Panc1 (cell line): ENCODE results near the gene BICD1. TPM values are rescaled to one million over a fixed set of nuclear protein-coding genes. Genes with fewer than 3 reads are reported as not detected.

Experiments used
- ATAC-seq: fragments of 200-7000 bp; cut with Tn5 transposase; 2 replicates; pipeline ENCODE4 v1.9.1; 2020; ENCODE audit warnings: mild to moderate bottlenecking, moderate library complexity
- BruUV-seq: library from RNA; stranded (reverse); fragments of 400-500 nt; replicated peaks from 2 replicates; lab custom pipeline; 2021; lab: Mats Ljungman, UMichigan
- CTCF ChIA-PET: fragments of 300-600 bp; sonication (Branson Sonifier 250); formaldehyde crosslinking; loops from one replicate; lab custom pipeline; 2022; ENCODE audit warnings: antibody characterized with exemption; lab: Charles Lee
- POLR2A ChIA-PET: fragments of 300-600 bp; sonication (Branson Sonifier 250); formaldehyde crosslinking; loops from one replicate; lab custom pipeline; 2022; ENCODE audit warnings: antibody characterized with exemption; lab: Charles Lee
- DNase-seq: peaks from one replicate; pipeline ENCODE4 v3.0.0-alpha.2; 2010; ENCODE audit warnings: low read depth, low spot score
- H3K27ac ChIP-seq: 2 replicates; pipeline ENCODE4 v1.5.1; 2011; ENCODE audit warnings: mild to moderate bottlenecking, low read length, inconsistent platforms
- H3K27me3 ChIP-seq: fragments of 200-500 bp; sonication (Bioruptor generic); 2 replicates; pipeline ENCODE4 v1.6.0; 2014; ENCODE audit warnings: low read length, inconsistent platforms; ENCODE audit not compliant: control insufficient read depth, insufficient read depth
- H3K36me3 ChIP-seq: fragments of 200-500 bp; sonication (Bioruptor generic); 2 replicates; pipeline ENCODE4 v1.5.1; 2014; ENCODE audit warnings: inconsistent platforms, mild to moderate bottlenecking, low read length, moderate library complexity; ENCODE audit not compliant: control insufficient read depth, insufficient read depth
- H3K4me1 ChIP-seq: 2 replicates; pipeline ENCODE4 v1.5.1; 2011; ENCODE audit warnings: inconsistent platforms, mild to moderate bottlenecking, low read length, moderate library complexity; ENCODE audit not compliant: control insufficient read depth, insufficient read depth
- H3K4me3 ChIP-seq, 2 experiments: 2 replicates each; pipeline ENCODE4 v1.5.1; 2011 to 2012; ENCODE audit warnings: low read depth in 2 of 2, low read length in 2 of 2, mild to moderate bottlenecking in 2 of 2, inconsistent platforms in 1 of 2, moderate library complexity in 1 of 2
- H3K9me3 ChIP-seq: fragments of 200-500 bp; sonication (Bioruptor generic); 2 replicates; pipeline ENCODE4 v1.5.1; 2014; ENCODE audit warnings: low read depth, mild to moderate bottlenecking, inconsistent platforms, low read length, moderate library complexity; ENCODE audit not compliant: control insufficient read depth, insufficient read depth
- CTCF ChIP-seq: fragments of 450-650 bp; IDR thresholded peaks from 2 replicates; pipeline ENCODE4 v1.5.1; 2017; ENCODE audit warnings: mild to moderate bottlenecking
- POLR2AphosphoS5 ChIP-seq: IDR thresholded peaks from 2 replicates; pipeline ENCODE4 v1.6.1; 2012; ENCODE audit warnings: mild to moderate bottlenecking, low read depth, low read length, moderate library complexity
- REST ChIP-seq, 2 experiments: IDR thresholded peaks; 2 replicates each; pipeline ENCODE4 v1.6.1; 2011 to 2012; ENCODE audit warnings: low read depth in 2 of 2, control low read depth in 1 of 2, low read length in 1 of 2, mild to moderate bottlenecking in 1 of 2, moderate library complexity in 1 of 2; ENCODE audit not compliant: insufficient read depth in 1 of 2
- SIN3A ChIP-seq: IDR thresholded peaks from 2 replicates; pipeline ENCODE4 v1.6.1; 2012; ENCODE audit warnings: low read depth, mild to moderate bottlenecking, low read length, moderate library complexity, borderline replicate concordance; ENCODE audit not compliant: insufficient read depth
- TCF7L2 ChIP-seq: IDR thresholded peaks from 2 replicates; pipeline ENCODE4 v1.6.1; 2011; ENCODE audit warnings: mild to moderate bottlenecking, low read depth, low read length, inconsistent platforms
- in situ Hi-C: cut with HindIII; loops from 2 replicates; pipeline ENCODE4 v1.10.0; 2016; ENCODE audit warnings: low sequenced_read_pairs, low pct_unique_long_range_greater_than_20kb
- intact Hi-C: fragments of 100-400 bp; cut with micrococcal nuclease; formaldehyde crosslinking; loops from one replicate; pipeline ENCODE4 v1.10.0; 2022; ENCODE audit not compliant: unreplicated experiment
- total RNA-seq: library from RNA; stranded (reverse); gene quantifications from one replicate; pipeline ENCODE4 v1.2.1, GENCODE V29; 2021; ENCODE audit not compliant: unreplicated experiment

The BICD1 gene
- total RNA-seq, 1 experiment from 2014 or later = 40.0 TPM

GRCh38 chr12:32131666-32132065 lies 25.0 kb downstream of the BICD1 start:
- Histone ChIP-seq H3K9me3 (no peaks in the 10 kb centered on the region), H3K27me3 (no peaks in the 10 kb centered on the region), H3K4me3 (no peak overlapping the region), H3K27ac (no peak overlapping the region), H3K36me3 (no peaks in the 10 kb centered on the region), H3K4me1 (peaks cover 16% of the 10 kb centered on the region)
- DNase-seq = no peak
- no TSS peak for BruUV-seq
- no peak for ATAC-seq
- in situ Hi-C loops = no loop called here
- intact Hi-C loops = no loop called here
- ChIA-PET POLR2A (interaction anchor here (0.7 kb wide), 1 partner anchor 85 kb away, joined by 4 read pairs; no protein-coding TSS in a partner anchor), CTCF (no interaction called here)
- TF ChIP-seq REST (IDR thresholded peaks at IDR 0.05; ENCODE audit: insufficient read depth in 1 of 2, low read depth in 2 of 2, low read length in 1 of 2) (no peak), TCF7L2 (no peak), SIN3A (no peak), POLR2AphosphoS5 (no peak), CTCF (no peak)

GRCh38 chr12:32134101-32134888 lies 27.6 kb downstream of the BICD1 start:
- TF ChIP-seq REST (IDR thresholded peaks at IDR 0.05; ENCODE audit: insufficient read depth in 1 of 2, low read depth in 2 of 2, low read length in 1 of 2) = no peak
- no peak for TF ChIP-seq POLR2AphosphoS5
- TF ChIP-seq CTCF = no peak
- no peak overlapping the region for H3K4me3 ChIP-seq
- H3K36me3 ChIP-seq = no peaks in the 10 kb centered on the region
- no peaks in the 10 kb centered on the region for H3K27me3 ChIP-seq
- ChIA-PET CTCF (no interaction called here), POLR2A (no interaction called here)
- in situ Hi-C loops (no loop called here), intact Hi-C loops (no loop called here)
- DNase-seq (no peak), ATAC-seq (peak; percentile 44; the same call in 1 of the 2 replicates)
- H3K4me1 ChIP-seq = peaks cover 10% of the 10 kb centered on the region
- no TSS peak for BruUV-seq
- H3K9me3 ChIP-seq = no peaks in the 10 kb centered on the region
- H3K27ac ChIP-seq = no peak overlapping the region
